DMS 273 (cell line): ENCODE measurements around the gene PTPN14.

Experiments
- DNase-seq: peaks from one replicate; lab custom pipeline; 2025; ENCODE audit not compliant: unreplicated experiment; lab: John Stamatoyannopoulos, UW

PTPN14 gene

GRCh38 chr1:214342525-214342924, 208.9 kb downstream of the PTPN14 start:
- peak; percentile 12 for DNase-seq

GRCh38 chr1:214341932-214342331, 209.5 kb downstream of the PTPN14 start:
- no peak for DNase-seq

GRCh38 chr1:214341459-214341858, 209.9 kb downstream of the PTPN14 start:
- no peak for DNase-seq

- DNase-seq = no peak
Observed at GRCh38 chr1:214338212-214338611, 213.2 kb downstream of the PTPN14 start.

- no peak for DNase-seq
Observed at GRCh38 chr1:214337511-214337910, 213.9 kb downstream of the PTPN14 start.

- DNase-seq = no peak
Observed at GRCh38 chr1:214337015-214337414, 214.4 kb downstream of the PTPN14 start.

GRCh38 chr1:214335567-214335966, 215.8 kb downstream of the PTPN14 start:
- DNase-seq = no peak

- DNase-seq = peak; percentile 68
Observed at GRCh38 chr1:214332946-214333798, 218.2 kb downstream of the PTPN14 start.

GRCh38 chr1:214331827-214332423, 219.5 kb downstream of the PTPN14 start:
- peak; percentile 75 for DNase-seq

GRCh38 chr1:214331180-214331579, 220.2 kb downstream of the PTPN14 start:
- DNase-seq = no peak

GRCh38 chr1:214330715-214331114, 220.7 kb downstream of the PTPN14 start:
- DNase-seq = no peak

- no peak for DNase-seq
Observed at GRCh38 chr1:214330222-214330621, 221.2 kb downstream of the PTPN14 start.

- DNase-seq = no peak
Observed at GRCh38 chr1:214329470-214330220, 221.8 kb downstream of the PTPN14 start.

- peak; percentile 83 for DNase-seq
Observed at GRCh38 chr1:214328770-214329469, 222.5 kb downstream of the PTPN14 start.

GRCh38 chr1:214327514-214327913, 223.9 kb downstream of the PTPN14 start:
- DNase-seq = no peak

GRCh38 chr1:214326406-214326805, 225.0 kb downstream of the PTPN14 start:
- DNase-seq = no peak

GRCh38 chr1:214324896-214325800, 226.3 kb downstream of the PTPN14 start:
- DNase-seq = no peak

GRCh38 chr1:214321705-214322453, 229.5 kb downstream of the PTPN14 start:
- DNase-seq = no peak

GRCh38 chr1:214319938-214320337, 231.5 kb downstream of the PTPN14 start:
- peak; percentile 18 for DNase-seq
